ENCODE data around the gene POLR2A.
"Not testable (repeated sequence)": the region's sequence is repeated elsewhere in the genome, so short reads cannot be mapped to it uniquely, and the experiment has no call there.

POLR2A gene

DNA sequence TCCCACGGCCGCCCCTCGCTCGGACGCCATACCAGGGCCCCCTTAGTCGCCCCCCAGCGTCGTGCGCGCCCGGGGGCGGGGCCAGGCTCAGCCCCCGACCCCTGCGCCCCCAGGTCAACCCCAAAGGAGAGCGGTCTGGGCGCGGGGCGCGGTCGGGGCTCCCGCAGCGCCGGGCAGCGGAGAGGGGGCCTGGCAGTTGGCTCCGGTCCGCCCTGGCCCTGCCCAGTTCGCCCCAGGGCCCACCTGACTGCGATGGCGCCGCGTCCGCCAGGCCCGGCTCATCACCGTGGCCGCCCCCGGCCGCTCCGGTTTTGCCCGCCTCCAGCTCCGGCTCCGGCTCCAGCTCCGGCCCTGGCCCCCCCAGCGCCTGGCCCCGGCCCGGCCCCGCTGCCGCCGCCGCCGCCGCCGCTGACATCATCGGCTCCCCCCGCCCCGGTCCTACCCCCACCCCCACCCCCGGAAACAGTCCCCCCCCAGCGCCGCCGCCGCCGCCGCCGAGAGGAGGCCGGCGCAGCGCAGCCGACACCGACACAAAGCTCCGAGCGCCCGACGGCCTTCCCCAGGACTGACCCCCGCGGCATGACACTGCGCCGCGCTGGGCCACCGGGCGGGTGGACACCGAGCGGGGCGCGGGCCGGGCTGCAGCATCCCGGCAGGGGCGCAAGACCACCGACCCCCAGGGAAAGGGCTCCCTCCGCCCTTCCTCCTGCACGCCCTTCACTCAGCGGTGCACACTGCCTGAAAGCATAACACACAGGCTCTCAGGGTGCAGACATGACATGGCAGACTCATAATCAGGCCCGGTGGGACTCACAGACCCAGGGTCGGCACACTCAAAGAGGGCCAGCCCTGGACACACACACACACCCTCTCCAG lies 4.7 kb upstream of the POLR2A start, which contains the start of gene ZBTB4:
ZBTB4 (minus strand) TSS at position 419 of the 876 bp plus-strand sequence. CDS start 12,830 bp downstream, outside the sequence.
- DNase-seq: peak in 12 of 14 donors; percentile 23 to 78 (median 60)

DNA sequence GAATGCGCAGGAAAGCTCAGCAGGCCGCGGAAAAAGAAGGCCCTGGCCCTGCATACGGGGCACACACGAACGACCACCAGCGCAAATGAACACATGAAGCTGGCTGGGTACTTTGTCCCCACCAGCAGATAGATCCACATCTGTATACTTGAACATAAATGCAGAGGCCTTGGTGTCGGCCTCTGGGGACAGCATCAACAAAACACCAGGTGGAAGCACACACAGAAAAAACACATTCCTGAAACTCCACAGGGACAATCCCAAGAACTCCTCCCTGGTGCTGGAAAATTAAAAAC lies 4.1 kb upstream of the POLR2A start:
- no peak for DNase-seq

DNA sequence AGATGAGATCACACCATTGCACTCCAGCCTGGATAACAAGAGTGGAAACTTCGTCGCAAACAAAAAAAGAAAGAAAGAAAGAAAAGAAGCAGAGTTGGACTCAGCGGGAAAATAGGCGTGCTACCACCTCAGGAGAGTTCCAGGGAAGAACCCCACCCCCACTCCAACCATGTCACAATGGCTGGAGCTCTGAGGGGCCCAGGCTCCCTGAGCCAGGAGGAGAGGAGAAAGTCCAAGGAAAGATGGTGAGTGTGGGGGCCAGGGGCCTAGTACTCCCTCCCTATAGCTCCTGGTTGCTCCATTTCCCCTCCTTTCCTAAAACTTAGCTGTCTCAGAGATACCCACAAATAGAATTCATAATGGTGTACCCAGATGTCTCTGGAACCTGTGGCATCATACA lies 2.9 kb upstream of the POLR2A start, which contains the start of gene SLC35G6:
SLC35G6 (plus strand) TSS at position 172 of the 400 bp plus-strand sequence; CDS start at position 243, 71 bp downstream.
- not testable (repeated sequence) for DNase-seq

DNA sequence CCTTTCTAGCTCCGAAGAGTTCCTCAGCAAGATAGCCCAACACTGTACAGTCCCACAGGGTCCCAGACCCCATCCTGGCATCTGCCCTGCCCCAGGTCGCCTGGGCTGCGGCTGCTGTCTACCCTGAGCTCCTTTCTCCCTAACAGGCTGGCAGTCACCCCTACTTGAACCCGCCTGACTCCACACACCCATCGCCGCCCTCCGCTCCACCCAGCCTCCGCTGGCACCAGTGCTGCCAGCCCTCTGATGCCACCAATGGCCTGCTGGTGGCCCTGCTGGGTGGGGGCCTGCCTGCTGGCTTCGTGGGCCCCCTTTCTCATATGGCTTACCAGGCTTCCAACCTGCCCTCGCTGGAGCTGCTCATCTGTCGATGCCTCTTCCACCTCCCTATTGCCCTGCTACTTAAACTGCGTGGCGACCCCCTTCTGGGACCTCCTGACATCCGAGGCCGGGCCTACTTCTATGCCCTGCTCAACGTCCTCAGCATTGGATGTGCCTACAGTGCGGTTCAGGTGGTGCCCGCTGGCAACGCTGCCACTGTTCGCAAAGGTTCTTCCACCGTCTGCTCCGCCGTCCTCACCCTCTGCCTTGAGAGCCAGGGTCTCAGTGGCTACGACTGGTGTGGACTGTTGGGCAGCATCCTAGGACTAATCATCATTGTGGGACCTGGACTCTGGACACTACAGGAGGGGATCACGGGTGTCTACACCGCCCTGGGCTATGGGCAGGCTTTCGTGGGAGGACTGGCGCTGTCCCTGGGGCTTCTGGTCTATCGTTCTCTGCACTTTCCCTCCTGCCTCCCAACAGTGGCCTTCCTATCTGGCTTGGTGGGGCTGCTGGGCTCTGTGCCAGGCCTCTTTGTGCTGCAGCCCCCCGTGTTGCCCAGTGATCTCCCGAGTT lies 2.1 kb upstream of the POLR2A start:
- DNase-seq: not testable (repeated sequence)

DNA sequence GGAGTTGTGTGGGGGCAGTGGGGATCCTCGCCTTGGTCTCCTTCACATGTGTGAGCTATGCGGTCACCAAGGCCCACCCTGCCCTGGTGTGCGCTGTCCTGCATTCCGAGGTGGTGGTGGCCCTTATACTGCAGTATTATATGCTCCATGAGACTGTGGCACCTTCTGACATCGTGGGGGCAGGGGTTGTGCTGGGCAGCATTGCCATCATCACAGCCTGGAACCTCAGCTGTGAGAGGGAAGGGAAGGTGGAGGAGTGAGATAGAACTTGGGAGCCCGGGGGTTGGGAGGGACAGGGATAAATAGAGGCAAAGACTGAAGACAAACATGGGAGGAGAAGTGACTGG lies 1.5 kb upstream of the POLR2A start:
- DNase-seq: not testable (repeated sequence)

DNA sequence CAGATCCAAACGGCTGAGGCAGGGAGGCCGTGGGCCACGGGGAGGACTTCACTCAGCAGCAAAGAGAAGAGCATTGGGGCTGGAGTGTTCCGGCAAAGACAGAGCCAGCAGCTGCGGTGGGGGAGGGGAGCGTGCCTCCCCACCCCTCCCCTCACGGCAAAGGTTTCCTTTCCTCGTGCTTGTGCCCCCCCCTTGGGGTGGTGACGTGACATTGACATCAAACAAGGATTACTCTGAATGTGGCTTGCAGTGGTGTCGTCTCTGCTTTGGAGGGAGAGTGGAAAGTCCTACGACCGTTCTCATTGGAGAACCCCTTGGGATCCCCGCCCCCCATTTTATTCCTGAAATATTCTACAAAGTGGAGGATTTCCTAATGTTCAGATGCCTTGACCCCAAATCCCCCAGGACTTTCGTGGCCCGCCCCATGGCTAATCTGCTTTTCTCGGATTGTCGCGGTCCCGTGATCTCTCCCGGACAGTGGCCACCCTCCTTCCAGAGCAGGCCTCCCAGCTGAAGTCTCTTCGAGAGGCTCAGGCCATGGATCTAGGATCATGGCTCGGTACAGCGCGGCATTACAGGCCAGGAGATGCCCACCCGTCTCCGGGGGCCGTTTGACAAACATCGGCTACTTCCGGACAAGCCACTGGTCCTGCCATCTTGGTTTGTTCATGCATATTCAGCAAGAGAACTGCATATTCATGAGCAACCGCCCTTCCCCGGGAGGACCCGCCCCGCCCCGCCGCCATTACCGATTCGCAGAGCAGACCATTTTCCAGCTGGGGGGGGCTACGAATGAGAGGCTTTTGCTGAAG lies 705 bp upstream of the POLR2A start:
- peak; percentile 98 to 100 (median 99) for DNase-seq

DNA sequence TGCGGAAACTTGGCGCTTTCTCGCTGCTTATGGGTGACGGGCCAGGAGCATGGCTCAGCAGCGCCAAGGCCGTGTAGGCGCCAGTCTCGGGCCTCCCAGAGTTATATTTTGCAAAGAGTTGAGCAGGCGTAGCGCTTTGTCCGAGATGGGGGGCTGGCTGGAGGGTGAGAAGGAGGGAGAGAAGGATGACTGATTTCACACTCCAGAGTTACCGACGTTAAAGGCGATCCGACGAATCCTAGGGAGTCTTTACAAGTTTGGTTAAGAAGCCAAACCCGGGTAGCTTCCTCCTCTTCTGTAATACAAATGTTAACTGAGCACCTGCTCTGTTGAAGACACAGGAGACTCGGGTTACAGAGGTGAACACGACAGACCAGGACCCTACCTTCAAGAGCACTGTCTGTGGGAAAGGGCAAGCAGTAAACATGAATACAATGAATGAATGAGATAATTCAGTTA lies 782 bp downstream of the POLR2A start:
- DNase-seq: no peak

DNA sequence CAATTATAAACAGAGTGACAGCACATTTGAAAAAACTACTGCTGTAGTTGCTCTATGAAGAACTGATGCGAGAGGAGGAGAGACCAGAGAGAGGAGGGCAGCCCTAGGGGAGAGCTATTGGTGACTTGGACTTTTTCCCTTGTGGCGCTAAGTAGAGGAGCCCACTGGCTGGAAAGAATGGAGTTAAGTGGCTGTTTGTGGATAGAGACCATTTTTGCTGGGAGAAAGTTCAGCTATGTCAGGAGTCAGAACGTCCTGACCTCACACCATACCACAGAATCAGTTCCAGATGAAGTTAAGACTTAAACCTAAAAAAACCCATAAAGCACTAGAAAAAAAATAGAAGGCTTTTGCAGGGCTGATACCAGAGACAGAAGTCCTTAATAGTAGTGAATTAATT lies 2.0 kb downstream of the POLR2A start:
- DNase-seq: no peak

DNA sequence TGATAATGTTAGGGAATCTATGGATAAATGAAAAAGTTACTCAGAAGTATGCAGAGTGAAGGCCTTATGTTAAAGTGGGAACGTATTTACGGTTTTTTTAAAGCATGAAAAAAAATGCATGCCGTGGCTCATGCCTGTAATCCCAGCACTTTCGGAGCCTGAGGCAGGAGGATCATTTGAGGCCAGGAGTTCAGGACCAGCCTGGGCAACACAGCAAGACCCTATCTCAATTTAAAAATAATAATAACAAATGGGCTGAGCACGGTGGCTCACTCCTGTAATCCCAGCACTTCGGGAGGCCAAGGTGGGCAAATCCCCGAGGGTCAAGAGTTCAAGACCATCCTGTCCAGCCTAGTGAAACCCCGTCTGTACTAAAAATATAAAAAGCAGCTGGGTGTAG lies 6.0 kb downstream of the POLR2A start:
- DNase-seq: no peak

DNA sequence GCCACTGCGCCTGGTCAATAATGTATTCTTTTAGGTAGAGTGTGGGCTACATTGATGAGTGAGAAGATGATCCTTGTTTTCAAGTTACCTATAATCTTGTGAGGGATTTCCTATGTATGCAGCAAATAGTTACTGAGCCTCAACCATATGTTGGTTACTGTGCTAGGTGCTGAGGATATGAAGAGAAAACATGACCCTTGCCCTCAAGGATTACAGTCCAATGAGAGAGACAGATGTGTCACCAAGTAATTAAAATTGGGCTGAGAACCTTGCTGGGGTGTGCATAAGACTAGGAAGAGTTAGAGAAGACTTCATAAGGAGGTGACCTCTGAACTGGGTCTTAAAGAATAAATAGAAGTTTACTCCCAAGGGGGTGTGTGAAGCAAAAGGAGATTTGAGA lies 7.4 kb downstream of the POLR2A start:
- DNase-seq: no peak

DNA sequence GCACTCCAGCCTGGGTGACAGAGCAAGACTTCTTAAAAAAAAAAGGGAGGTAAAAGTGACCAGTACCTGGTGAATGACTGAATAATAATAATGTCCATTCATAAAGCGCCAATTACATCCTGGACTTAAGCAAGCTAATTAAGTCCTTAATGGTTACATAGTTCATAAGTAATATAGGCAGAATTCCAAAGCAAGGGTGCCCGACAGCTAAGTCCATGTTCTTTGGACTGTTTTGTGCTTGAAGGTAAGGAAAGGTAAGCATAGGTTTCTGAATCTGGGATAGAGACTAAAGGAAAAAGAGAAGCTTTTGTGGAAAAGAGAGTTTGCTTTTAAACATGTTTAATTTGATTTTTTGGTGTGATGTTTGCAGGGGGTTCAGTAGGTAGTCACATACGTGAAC lies 9.8 kb downstream of the POLR2A start:
- no peak for DNase-seq

DNA sequence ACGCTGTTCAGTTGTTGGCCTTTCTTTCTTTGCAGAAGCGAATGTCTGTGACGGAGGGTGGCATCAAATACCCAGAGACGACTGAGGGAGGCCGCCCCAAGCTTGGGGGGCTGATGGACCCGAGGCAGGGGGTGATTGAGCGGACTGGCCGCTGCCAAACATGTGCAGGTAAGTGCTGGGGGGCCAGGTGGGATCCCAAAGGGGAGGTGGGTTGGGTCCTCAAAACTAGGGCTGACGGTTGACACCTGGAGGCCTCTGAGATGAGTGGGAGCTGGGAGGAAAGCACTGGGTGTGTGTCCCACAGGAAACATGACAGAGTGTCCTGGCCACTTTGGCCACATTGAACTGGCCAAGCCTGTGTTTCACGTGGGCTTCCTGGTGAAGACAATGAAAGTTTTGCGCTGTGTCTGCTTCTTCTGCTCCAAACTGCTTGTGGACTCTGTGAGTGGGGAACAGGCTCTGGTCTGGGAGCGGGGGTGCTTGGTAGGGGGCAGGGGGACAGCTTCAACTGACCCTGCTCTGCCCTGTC lies 11.8 kb downstream of the POLR2A start:
- DNase-seq: no peak

DNA sequence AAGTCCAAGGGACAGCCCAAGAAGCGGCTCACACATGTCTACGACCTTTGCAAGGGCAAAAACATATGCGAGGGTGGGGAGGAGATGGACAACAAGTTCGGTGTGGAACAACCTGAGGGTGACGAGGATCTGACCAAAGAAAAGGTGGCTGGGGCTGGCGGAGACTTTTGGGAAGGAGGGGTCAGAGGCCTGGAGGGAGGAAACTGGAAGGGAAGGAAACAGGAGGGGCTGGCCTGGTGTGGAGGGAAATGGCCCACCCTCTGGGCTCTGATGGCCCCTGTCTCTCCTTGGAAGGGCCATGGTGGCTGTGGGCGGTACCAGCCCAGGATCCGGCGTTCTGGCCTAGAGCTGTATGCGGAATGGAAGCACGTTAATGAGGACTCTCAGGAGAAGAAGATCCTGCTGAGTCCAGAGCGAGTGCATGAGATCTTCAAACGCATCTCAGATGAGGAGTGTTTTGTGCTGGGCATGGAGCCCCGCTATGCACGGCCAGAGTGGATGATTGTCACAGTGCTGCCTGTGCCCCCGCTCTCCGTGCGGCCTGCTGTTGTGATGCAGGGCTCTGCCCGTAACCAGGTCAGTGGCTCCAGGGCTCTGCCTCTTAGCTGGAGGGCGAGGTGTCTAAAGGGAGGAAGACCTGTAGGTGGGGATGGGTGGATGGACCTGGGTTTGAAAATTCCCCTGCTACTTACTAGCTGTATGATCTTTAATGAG lies 12.5 kb downstream of the POLR2A start:
- DNase-seq: no peak

DNA sequence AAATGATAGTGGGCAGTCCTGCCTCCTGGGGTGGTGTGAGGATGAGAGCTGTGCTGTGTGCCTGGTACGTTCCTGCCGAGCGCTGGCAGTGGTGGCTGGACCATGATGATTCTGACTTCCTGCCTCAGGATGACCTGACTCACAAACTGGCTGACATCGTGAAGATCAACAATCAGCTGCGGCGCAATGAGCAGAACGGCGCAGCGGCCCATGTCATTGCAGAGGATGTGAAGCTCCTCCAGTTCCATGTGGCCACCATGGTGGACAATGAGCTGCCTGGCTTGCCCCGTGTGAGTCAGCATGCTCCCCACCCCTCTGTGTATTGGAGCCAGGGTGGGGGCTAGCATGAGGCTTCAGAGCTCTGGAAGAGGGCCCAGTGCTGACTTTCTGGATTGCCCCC lies 13.1 kb downstream of the POLR2A start:
- no peak for DNase-seq

DNA sequence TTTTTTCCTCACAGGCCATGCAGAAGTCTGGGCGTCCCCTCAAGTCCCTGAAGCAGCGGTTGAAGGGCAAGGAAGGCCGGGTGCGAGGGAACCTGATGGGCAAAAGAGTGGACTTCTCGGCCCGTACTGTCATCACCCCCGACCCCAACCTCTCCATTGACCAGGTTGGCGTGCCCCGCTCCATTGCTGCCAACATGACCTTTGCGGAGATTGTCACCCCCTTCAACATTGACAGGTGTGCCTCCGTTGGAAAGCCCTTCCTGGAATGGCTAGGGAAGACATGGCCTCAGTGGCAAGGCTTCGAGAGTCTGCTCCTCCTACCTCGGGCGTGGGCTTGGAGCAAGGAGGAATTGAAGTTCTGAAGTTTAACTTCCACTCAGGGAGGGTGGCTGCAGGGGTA lies 13.5 kb downstream of the POLR2A start:
- DNase-seq: no peak

DNA sequence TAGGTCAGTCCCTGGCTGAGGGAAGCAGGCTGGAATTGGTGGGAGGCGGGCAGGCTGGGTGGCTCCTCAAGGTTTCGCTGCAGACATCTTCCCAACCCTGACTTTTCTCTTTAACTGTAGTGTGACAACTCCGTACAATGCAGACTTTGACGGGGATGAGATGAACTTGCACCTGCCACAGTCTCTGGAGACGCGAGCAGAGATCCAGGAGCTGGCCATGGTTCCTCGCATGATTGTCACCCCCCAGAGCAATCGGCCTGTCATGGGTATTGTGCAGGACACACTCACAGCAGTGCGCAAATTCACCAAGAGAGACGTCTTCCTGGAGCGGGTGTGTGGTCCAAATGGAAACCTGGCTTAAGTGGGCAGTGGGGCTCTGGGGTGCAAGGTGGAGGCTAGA lies 15.0 kb downstream of the POLR2A start:
- DNase-seq: no peak

DNA sequence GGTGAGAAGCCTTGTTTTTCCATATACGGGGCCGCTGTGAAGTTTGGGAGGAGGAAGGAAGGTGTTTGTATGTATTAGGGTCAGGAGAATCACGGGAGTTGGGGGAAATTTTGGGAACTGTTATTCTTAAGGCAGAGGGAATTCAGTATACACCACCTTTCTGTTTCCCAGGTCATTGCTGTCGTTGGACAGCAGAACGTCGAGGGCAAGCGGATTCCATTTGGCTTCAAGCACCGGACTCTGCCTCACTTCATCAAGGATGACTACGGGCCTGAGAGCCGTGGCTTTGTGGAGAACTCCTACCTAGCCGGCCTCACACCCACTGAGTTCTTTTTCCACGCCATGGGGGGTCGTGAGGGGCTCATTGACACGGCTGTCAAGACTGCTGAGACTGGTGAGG lies 17.6 kb downstream of the POLR2A start:
- DNase-seq: no peak

DNA sequence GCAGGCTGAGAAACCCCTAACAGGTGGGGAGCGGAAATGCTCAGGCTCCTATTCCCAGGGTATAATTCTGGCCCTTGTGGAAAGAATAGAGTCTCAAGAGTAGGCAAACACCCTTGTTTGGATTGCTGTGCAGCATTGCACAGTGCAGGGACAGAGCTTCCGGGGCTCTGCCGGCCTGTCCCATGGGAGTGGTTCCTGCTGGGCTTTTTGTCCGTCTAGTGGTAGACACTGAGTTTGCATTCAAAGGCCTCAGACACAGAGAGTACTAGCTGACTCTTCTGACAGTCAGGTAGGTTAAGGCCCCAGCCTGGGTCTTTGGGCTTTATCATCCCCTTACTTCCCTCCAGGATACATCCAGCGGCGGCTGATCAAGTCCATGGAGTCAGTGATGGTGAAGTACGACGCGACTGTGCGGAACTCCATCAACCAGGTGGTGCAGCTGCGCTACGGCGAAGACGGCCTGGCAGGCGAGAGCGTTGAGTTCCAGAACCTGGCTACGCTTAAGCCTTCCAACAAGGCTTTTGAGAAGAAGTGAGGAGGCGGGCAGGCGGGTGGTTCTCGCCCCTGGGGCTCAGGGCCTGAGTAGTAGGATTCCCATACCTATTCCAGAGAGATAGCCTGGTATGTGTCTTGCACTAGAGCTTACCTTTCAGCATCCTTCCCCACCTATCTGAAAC lies 18.1 kb downstream of the POLR2A start:
- DNase-seq: no peak

DNA sequence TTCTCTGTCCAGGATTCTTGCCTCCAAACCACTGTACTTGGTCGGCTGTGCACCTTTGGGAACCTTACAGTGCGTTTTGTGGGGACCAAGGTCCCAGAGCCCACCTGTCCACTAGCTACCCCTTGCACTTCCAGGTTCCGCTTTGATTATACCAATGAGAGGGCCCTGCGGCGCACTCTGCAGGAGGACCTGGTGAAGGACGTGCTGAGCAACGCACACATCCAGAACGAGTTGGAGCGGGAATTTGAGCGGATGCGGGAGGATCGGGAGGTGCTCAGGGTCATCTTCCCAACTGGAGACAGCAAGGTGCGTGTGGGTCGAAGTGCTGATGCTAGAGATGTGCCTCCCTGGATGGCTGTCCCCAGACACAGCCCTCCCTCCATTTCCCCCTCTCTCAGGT lies 18.8 kb downstream of the POLR2A start:
- no peak for DNase-seq

DNA sequence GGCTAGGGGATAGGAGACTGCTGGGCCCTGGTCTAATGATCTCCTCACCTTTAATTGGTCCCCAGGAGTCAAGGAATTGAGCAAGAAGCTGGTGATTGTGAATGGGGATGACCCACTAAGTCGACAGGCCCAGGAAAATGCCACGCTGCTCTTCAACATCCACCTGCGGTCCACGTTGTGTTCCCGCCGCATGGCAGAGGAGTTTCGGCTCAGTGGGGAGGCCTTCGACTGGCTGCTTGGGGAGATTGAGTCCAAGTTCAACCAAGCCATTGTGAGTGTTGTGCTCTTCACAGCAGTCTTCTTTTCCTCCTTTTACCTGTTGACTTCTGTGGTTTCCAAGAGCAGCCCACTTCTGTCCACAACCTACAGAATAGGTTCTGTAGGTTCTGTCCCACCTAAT lies 19.4 kb downstream of the POLR2A start:
- DNase-seq: no peak

DNA sequence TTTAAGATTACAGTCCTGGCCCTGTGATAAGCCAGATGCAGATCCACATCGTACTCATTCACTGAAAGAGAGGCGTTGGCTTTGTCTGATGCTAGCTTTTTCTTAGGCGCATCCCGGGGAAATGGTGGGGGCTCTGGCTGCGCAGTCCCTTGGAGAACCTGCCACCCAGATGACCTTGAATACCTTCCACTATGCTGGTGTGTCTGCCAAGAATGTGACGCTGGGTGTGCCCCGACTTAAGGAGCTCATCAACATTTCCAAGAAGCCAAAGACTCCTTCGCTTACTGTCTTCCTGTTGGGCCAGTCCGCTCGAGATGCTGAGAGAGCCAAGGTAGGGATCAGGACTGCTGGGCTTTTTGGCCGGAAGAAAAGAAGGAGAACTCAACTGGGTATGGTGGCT lies 24.0 kb downstream of the POLR2A start:
- no peak for DNase-seq

Measured in C1 segment of cervical spinal cord (tissue), 14 donors.